ENCODE data around the gene SRRT. TPM values are rescaled to one million over a fixed set of nuclear protein-coding genes. Genes with fewer than 3 reads are reported as not detected.
A peak's percentile ranks its signal among the peaks of the same experiment; 100 is the strongest.

The SRRT gene
- total RNA-seq, 1 donor from 2014 or later = 83.3 TPM

- DNase-seq (ENCODE audit: low read depth) = no peak
- TF ChIP-seq CTCF (conservative IDR thresholded peaks at IDR 0.05; ENCODE audit: low read depth, low read length) = no peak
- H3K4me3 ChIP-seq (ENCODE audit: low read depth, low read length) = no peak overlapping the region
Observed at GRCh38 chr7:100829150-100829716, 45.7 kb upstream of the SRRT start.

GRCh38 chr7:100830396-100830795 lies 44.5 kb upstream of the SRRT start:
- TF ChIP-seq CTCF (conservative IDR thresholded peaks at IDR 0.05; ENCODE audit: low read depth, low read length) = no peak

GRCh38 chr7:100832281-100832633 lies 42.6 kb upstream of the SRRT start:
- H3K4me3 ChIP-seq (ENCODE audit: low read depth, low read length) = no peak overlapping the region
- no peak for DNase-seq (ENCODE audit: low read depth)
- no peak for TF ChIP-seq CTCF (conservative IDR thresholded peaks at IDR 0.05; ENCODE audit: low read depth, low read length)

More at GRCh38 chr7:100830396-100830795, 44.5 kb upstream of the SRRT start:
- no peak overlapping the region for H3K4me3 ChIP-seq (ENCODE audit: low read depth, low read length)
- DNase-seq (ENCODE audit: low read depth) = no peak

GRCh38 chr7:100835903-100836811 lies 38.7 kb upstream of the SRRT start:
- H3K4me3 ChIP-seq (ENCODE audit: low read depth, low read length) = peak overlapping the region; percentile 16
- DNase-seq (ENCODE audit: low read depth) = no peak
- TF ChIP-seq CTCF (conservative IDR thresholded peaks at IDR 0.05; ENCODE audit: low read depth, low read length) = no peak

- no peak for TF ChIP-seq CTCF (conservative IDR thresholded peaks at IDR 0.05; ENCODE audit: low read depth, low read length)
- H3K4me3 ChIP-seq (ENCODE audit: low read depth, low read length) = peak overlapping the region; percentile 43
- DNase-seq (ENCODE audit: low read depth) = no peak
Observed at GRCh38 chr7:100836812-100837098, 38.1 kb upstream of the SRRT start.

GRCh38 chr7:100837099-100837836 lies 37.6 kb upstream of the SRRT start:
- peak overlapping the region; percentile 43 for H3K4me3 ChIP-seq (ENCODE audit: low read depth, low read length)

More at GRCh38 chr7:100837099-100837836, 37.6 kb upstream of the SRRT start:
- DNase-seq (ENCODE audit: low read depth) = no peak
- no peak for TF ChIP-seq CTCF (conservative IDR thresholded peaks at IDR 0.05; ENCODE audit: low read depth, low read length)

Measured in epithelial cell of proximal tubule (primary cell).